ENCODE results near the gene GOLIM4.

The GOLIM4 gene

GRCh38 chr3:167978071-167978470, 117.7 kb downstream of the GOLIM4 start:
- DNase-seq (ENCODE audit: low read depth), result no peak

GRCh38 chr3:167976516-167977361, 119.0 kb downstream of the GOLIM4 start:
- H3K4me3 ChIP-seq (ENCODE audit: low read length), result no peak overlapping the region
- DNase-seq (ENCODE audit: low read depth), result no peak
- no peak for TF ChIP-seq CTCF (conservative IDR thresholded peaks at IDR 0.05; ENCODE audit: low read length)

More at GRCh38 chr3:167978071-167978470, 117.7 kb downstream of the GOLIM4 start:
- TF ChIP-seq CTCF (conservative IDR thresholded peaks at IDR 0.05; ENCODE audit: low read length), result no peak
- H3K4me3 ChIP-seq (ENCODE audit: low read length), result no peak overlapping the region

GRCh38 chr3:167973901-167974300, 121.8 kb downstream of the GOLIM4 start:
- DNase-seq (ENCODE audit: low read depth), result no peak
- TF ChIP-seq CTCF (conservative IDR thresholded peaks at IDR 0.05; ENCODE audit: low read length), result no peak

GRCh38 chr3:167973046-167973445, 122.7 kb downstream of the GOLIM4 start:
- no peak for DNase-seq (ENCODE audit: low read depth)
- H3K4me3 ChIP-seq (ENCODE audit: low read length), result no peak overlapping the region
- TF ChIP-seq CTCF (conservative IDR thresholded peaks at IDR 0.05; ENCODE audit: low read length), result no peak

More at GRCh38 chr3:167973901-167974300, 121.8 kb downstream of the GOLIM4 start:
- H3K4me3 ChIP-seq (ENCODE audit: low read length), result no peak overlapping the region

GRCh38 chr3:167972502-167972901, 123.2 kb downstream of the GOLIM4 start:
- DNase-seq (ENCODE audit: low read depth), result no peak
- TF ChIP-seq CTCF (conservative IDR thresholded peaks at IDR 0.05; ENCODE audit: low read length), result no peak
- no peak overlapping the region for H3K4me3 ChIP-seq (ENCODE audit: low read length)

- no peak for TF ChIP-seq CTCF (conservative IDR thresholded peaks at IDR 0.05; ENCODE audit: low read length)
- DNase-seq (ENCODE audit: low read depth), result no peak
- no peak overlapping the region for H3K4me3 ChIP-seq (ENCODE audit: low read length)
These were observed 126.2 kb downstream of the GOLIM4 start for GRCh38 chr3:167969548-167969947.
